ENCODE measurements around the gene ABHD8. TPM values are rescaled to one million over a fixed set of nuclear protein-coding genes. Genes with fewer than 3 reads are reported as not detected.

ABHD8 gene
- total RNA-seq, 1 experiment from 2014 or later, result 5.2 TPM

GRCh38 chr19:17255150-17255621 lies 48.0 kb downstream of the ABHD8 start:
- no peak for TF ChIP-seq ZFX (IDR thresholded peaks at IDR 0.05)
- no peak for TF ChIP-seq TCF7L2 (IDR thresholded peaks at IDR 0.05; ENCODE audit: borderline replicate concordance, extremely low read depth, insufficient read depth, insufficient read length)
- TF ChIP-seq CBX3 (IDR thresholded peaks at IDR 0.05; ENCODE audit: low read depth), result no peak
- TF ChIP-seq POLR2A (IDR thresholded peaks at IDR 0.05; ENCODE audit: borderline replicate concordance, extremely low read depth, insufficient read depth, insufficient read length), result no peak
- no peak for TF ChIP-seq EGR1 (IDR thresholded peaks at IDR 0.05; ENCODE audit: low read depth)
- no peak for TF ChIP-seq ELF1 (IDR thresholded peaks at IDR 0.05; ENCODE audit: borderline replicate concordance, low read depth)
- no peak for TF ChIP-seq EZH2 (IDR thresholded peaks at IDR 0.05)
- TF ChIP-seq REST (IDR thresholded peaks at IDR 0.05; ENCODE audit: low read depth), result no peak
- TF ChIP-seq CEBPB (IDR thresholded peaks at IDR 0.05; ENCODE audit: low read depth), result no peak
- no peak for TF ChIP-seq ZBTB33 (IDR thresholded peaks at IDR 0.05; ENCODE audit: extremely low read depth, insufficient replicate concordance, low read length)
- TF ChIP-seq JUND (IDR thresholded peaks at IDR 0.05), result no peak
- H3K27me3 ChIP-seq (ENCODE audit: insufficient read depth, low read length), result no peaks in the 10 kb centered on the region
- CTCF ChIA-PET, result interaction anchor here (1.0 kb wide), 1 partner anchor 12 kb away, joined by 4 read pairs; the partner anchor contains the start of gene BABAM1
- no peaks in the 10 kb centered on the region for H3K9me3 ChIP-seq (ENCODE audit: control insufficient read depth in 1 of 2, insufficient read depth in 1 of 2, low read depth in 1 of 2, low read length in 2 of 2)
- no TSS peak for BruUV-seq (replicated peaks)
- RAD21 ChIA-PET (ENCODE audit: low non-redundant PET in 1 of 2, low total read pairs in 2 of 2, uncharacterized antibody in 2 of 2, unreplicated experiment in 2 of 2), result no interaction called here
- no peak overlapping the region for H3K9ac ChIP-seq (ENCODE audit: low read length)
- no peak overlapping the region for H3K4me3 ChIP-seq (replicated peaks in 1 of 2; ENCODE audit: low read depth in 1 of 2, low read length in 2 of 2)
- H3K9me2 ChIP-seq (ENCODE audit: insufficient read depth), result no peaks in the 10 kb centered on the region
- no peak overlapping the region for H3K4me2 ChIP-seq (ENCODE audit: low read length)
- POLR2A ChIA-PET, result no interaction called here
- no peak overlapping the region for H3K27ac ChIP-seq (ENCODE audit: low read depth, low read length)
- H3K36me3 ChIP-seq (ENCODE audit: control insufficient read depth in 1 of 2, insufficient read depth in 2 of 2, low read length in 2 of 2), result no peaks in the 10 kb centered on the region
- H3K4me1 ChIP-seq (ENCODE audit: control insufficient read depth in 1 of 2, insufficient read depth in 2 of 2, low read length in 2 of 2), result peaks cover 0 to 5% of the 10 kb centered on the region in 2 experiments; a peak in 1 of 4 replicates
- no peaks in the 10 kb centered on the region for H3K79me2 ChIP-seq (ENCODE audit: insufficient read depth, low read length)
- no peak overlapping the region for H2AFZ ChIP-seq (ENCODE audit: low read depth, low read length, poor library complexity, severe bottlenecking)
- intact Hi-C loops (cut with micrococcal nuclease), result no loop called here
- no peak for ATAC-seq
- no peaks in the 10 kb centered on the region for H4K20me1 ChIP-seq (ENCODE audit: insufficient read depth)
- no peak for DNase-seq (ENCODE audit: low read depth, low spot score)

All from HCT116 (cell line).